ENCODE data around the gene SLITRK3. TPM values are rescaled to one million over a fixed set of nuclear protein-coding genes. Genes with fewer than 3 reads are reported as not detected.

SLITRK3 gene
- total and polyA plus RNA-seq, 8 donors: 0.03 to 0.37 (median 0.06) TPM; not detected in 3

GRCh38 chr3:165170236-165170635 is 25.9 kb downstream of the SLITRK3 start:
- Histone ChIP-seq H3K27me3 (no peaks in the 10 kb centered on the region), H3K9me3 (no peaks in the 10 kb centered on the region), H3K27ac (no peak overlapping the region), H3K4me3 (no peak overlapping the region), H3K36me3 (no peaks in the 10 kb centered on the region), H3K4me1 (no peaks in the 10 kb centered on the region)
- intact Hi-C loops (cut with DNase I): no loop called here
- no peak for TF ChIP-seq CTCF (IDR thresholded peaks at IDR 0.05)
- ATAC-seq (no peak), DNase-seq (no peak)

- no peaks in the 10 kb centered on the region for H3K27me3 ChIP-seq
- no peak for TF ChIP-seq CTCF (IDR thresholded peaks at IDR 0.05)
- no peak for ATAC-seq
- no peaks in the 10 kb centered on the region for H3K36me3 ChIP-seq
- no peak overlapping the region for H3K27ac ChIP-seq
- intact Hi-C loops (cut with DNase I): no loop called here
- no peaks in the 10 kb centered on the region for H3K4me1 ChIP-seq
- H3K9me3 ChIP-seq: no peaks in the 10 kb centered on the region
- no peak for DNase-seq
- no peak overlapping the region for H3K4me3 ChIP-seq
Observed at GRCh38 chr3:165169368-165169767, 26.8 kb downstream of the SLITRK3 start.

- H3K36me3 ChIP-seq: no peaks in the 10 kb centered on the region
- no peak overlapping the region for H3K27ac ChIP-seq
- TF ChIP-seq CTCF (IDR thresholded peaks at IDR 0.05): no peak
- no peaks in the 10 kb centered on the region for H3K4me1 ChIP-seq
- no peak overlapping the region for H3K4me3 ChIP-seq
- intact Hi-C loops (cut with DNase I): no loop called here
- ATAC-seq: no peak
- no peaks in the 10 kb centered on the region for H3K9me3 ChIP-seq
- no peaks in the 10 kb centered on the region for H3K27me3 ChIP-seq
- DNase-seq: no peak
Observed at GRCh38 chr3:165162883-165163282, 33.3 kb downstream of the SLITRK3 start.

- Histone ChIP-seq H3K4me1 (no peaks in the 10 kb centered on the region), H3K4me3 (no peak overlapping the region), H3K9me3 (no peaks in the 10 kb centered on the region), H3K27ac (no peak overlapping the region), H3K27me3 (no peaks in the 10 kb centered on the region), H3K36me3 (no peaks in the 10 kb centered on the region)
- ATAC-seq (peak; percentile 23), DNase-seq (no peak)
- intact Hi-C loops (cut with DNase I): no loop called here
- no peak for TF ChIP-seq CTCF (IDR thresholded peaks at IDR 0.05)
Observed at GRCh38 chr3:165159760-165160421, 36.3 kb downstream of the SLITRK3 start.

GRCh38 chr3:165158011-165158410 is 38.2 kb downstream of the SLITRK3 start:
- no peak for ATAC-seq
- Histone ChIP-seq H3K36me3 (no peaks in the 10 kb centered on the region), H3K27me3 (no peaks in the 10 kb centered on the region), H3K4me3 (no peak overlapping the region), H3K27ac (no peak overlapping the region), H3K4me1 (no peaks in the 10 kb centered on the region), H3K9me3 (no peaks in the 10 kb centered on the region)
- intact Hi-C loops (cut with DNase I): no loop called here
- no peak for DNase-seq
- TF ChIP-seq CTCF (IDR thresholded peaks at IDR 0.05): no peak
